ENCODE results near the gene EIPR1.

EIPR1 gene

GRCh38 chr2:3143602-3144001 is 234.0 kb downstream of the EIPR1 start:
- no peak for DNase-seq

GRCh38 chr2:3142961-3143571 is 234.6 kb downstream of the EIPR1 start:
- no peak for DNase-seq

GRCh38 chr2:3142210-3142609 is 235.4 kb downstream of the EIPR1 start:
- DNase-seq: no peak

GRCh38 chr2:3141696-3142095 is 235.9 kb downstream of the EIPR1 start:
- no peak for DNase-seq

GRCh38 chr2:3139906-3140305 is 237.7 kb downstream of the EIPR1 start:
- no peak for DNase-seq

Measured in activated CD4-positive, alpha-beta T cell treated with anti-CD3 and anti-CD28 coated beads, Interleukin-2, amount 50 U/mL, for 4 hours (primary cell).